GM10266 (cell line): ENCODE data around the gene GPR162.

Source experiments
- DNase-seq: peaks from one replicate; pipeline ENCODE4 v3.0.0; 2012; ENCODE audit errors: extremely low spot score
- TF ChIP-seq, protein P1 (sequence below): IDR thresholded peaks from 2 replicates; pipeline ENCODE4 v1.5.1; 2012; ENCODE audit warnings: mild to moderate bottlenecking, low read depth; ENCODE audit not compliant: control insufficient read depth, insufficient read depth; ENCODE audit errors: missing control alignments

Gene GPR162

DNA sequence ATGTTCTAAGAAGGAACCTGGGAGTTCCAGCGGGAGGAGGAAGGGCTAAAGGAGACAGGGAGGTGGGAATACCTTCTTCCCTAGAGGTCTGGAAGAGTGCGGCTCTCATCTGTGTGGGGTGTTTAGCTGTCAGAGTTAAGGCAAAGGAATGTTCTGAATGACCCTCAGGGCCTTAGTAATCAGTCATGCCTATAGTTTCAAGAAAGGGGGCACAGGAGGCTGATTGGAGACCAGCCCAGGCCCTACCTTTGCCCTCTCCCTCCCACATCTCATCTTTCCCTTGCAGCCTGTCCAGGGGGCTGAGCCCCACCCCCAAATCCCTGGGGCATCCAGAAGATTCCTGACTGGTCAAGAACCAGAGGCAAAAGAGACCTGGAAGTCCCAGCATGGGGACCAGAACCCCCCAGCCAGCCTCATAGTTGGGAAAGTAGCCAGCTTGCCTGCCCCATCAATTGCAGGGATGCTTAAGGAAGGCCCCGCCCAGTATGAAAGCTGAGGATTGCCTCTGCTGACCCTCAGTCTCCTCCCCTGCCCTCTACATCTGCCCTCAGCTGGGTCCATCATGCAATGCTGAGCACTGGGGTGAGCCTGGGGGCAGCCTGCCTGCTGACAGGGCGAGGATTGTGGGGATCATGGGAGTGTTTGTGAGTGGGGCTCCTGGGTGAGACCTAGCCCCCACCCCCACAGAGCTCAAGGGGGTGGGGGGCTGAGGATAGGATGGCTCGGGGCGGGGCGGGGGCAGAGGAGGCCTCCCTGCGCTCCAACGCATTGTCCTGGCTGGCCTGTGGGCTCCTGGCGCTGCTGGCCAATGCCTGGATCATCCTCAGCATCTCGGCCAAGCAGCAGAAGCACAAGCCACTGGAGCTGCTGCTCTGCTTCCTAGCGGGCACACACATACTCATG lies 1.8 kb downstream of the GPR162 start:
- DNase-seq: no peak
- TF ChIP-seq, protein P1, sequence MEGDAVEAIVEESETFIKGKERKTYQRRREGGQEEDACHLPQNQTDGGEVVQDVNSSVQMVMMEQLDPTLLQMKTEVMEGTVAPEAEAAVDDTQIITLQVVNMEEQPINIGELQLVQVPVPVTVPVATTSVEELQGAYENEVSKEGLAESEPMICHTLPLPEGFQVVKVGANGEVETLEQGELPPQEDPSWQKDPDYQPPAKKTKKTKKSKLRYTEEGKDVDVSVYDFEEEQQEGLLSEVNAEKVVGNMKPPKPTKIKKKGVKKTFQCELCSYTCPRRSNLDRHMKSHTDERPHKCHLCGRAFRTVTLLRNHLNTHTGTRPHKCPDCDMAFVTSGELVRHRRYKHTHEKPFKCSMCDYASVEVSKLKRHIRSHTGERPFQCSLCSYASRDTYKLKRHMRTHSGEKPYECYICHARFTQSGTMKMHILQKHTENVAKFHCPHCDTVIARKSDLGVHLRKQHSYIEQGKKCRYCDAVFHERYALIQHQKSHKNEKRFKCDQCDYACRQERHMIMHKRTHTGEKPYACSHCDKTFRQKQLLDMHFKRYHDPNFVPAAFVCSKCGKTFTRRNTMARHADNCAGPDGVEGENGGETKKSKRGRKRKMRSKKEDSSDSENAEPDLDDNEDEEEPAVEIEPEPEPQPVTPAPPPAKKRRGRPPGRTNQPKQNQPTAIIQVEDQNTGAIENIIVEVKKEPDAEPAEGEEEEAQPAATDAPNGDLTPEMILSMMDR: no peak

DNA sequence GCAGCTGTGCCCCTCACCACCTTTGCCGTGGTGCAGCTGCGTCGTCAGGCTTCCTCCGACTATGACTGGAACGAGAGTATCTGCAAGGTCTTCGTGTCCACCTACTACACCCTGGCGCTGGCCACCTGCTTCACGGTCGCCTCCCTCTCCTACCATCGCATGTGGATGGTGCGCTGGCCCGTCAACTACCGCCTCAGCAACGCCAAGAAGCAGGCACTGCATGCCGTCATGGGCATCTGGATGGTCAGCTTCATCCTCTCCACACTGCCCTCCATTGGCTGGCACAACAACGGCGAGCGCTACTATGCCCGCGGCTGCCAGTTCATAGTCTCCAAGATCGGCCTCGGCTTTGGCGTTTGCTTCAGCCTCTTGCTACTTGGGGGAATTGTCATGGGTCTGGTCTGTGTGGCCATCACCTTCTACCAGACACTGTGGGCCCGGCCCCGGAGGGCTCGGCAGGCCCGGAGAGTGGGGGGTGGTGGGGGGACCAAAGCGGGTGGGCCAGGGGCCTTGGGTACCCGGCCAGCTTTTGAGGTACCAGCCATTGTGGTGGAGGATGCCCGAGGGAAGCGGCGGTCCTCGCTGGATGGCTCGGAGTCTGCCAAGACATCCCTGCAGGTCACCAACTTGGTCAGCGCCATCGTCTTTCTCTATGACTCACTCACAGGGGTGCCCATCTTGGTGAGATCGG lies 2.6 kb downstream of the GPR162 start:
- TF ChIP-seq, protein P1: no peak
- no peak for DNase-seq

DNA sequence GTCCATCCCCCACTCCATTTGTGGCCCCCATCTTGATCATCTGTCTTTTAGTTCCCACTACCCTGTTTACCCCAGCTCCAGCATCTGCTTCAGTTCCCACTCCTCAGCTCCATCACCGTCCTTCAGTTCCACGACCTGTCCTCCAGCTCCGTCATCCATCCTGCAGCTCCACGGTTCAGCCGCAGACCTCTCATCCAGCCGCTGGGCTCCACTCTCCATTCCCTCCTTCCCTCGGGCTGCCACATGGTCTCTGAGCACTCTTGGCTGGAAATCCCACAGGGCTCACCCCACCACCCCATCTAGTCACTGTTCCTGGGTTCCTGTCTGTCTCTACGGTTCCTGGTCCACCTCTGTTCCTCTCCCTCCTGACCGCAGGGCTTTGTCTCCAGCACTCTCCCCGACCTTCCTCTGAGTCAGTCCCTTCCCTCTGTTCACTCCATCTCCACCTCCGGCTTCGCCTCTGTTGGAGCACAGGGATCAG lies 3.3 kb downstream of the GPR162 start:
- no peak for DNase-seq
- TF ChIP-seq, protein P1: no peak

DNA sequence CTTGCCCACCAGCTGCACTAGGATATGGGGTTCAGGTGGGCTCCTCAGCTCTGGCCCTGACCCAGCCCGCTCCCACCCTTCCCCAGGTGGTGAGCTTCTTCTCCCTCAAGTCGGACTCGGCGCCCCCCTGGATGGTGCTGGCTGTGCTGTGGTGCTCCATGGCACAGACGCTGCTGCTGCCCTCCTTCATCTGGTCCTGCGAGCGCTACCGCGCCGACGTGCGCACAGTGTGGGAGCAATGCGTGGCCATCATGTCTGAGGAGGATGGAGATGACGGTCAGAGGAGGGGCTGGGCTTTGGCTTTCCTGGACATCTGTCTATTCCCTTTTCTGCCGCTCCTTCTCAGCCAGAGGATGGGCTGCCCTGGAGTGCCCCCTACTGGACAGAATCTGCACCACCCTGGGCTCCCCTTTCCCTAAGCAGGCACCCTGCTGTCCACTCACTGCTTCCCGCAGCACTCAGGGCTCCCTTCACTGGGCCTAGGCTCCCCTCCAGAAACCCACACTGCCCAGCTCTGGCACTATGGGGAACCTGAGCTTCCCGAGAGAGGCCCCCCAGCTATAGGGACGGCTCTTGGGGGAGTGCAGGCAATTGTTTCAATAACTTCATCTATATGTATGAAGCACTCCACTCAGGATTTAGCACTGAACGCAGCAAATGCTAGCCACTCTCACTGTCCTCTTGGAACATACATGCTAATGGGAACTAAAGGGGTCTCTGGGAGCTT lies 3.9 kb downstream of the GPR162 start:
- TF ChIP-seq, protein P1: peak; percentile 92

DNA sequence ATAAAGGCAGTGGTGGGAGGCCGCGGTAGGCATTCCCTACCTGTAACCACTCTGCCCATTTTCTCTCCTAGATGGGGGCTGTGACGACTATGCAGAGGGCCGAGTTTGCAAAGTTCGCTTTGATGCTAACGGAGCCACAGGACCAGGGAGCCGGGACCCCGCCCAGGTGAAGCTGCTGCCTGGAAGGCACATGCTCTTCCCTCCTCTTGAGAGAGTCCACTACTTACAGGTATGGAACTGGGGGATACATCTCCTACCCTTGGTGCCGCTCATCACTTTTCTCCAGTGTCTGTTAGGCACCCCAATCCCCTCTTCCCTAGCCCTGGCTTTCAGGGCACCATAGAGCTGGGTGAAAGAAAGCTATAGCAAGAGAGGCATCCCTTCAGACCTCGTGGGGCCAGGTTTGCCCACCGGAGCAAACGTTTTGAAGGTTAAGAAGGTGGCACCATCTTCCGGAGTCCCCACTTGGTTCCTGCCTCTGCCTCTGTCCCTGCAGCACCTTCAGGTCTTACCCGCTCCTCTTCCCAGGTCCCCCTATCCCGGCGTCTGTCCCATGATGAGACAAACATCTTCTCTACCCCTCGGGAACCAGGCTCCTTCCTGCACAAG lies 4.6 kb downstream of the GPR162 start:
- no peak for DNase-seq
- TF ChIP-seq, protein P1: no peak

More for the DNA sequence above, 3.9 kb downstream of the GPR162 start:
- DNase-seq: peak; percentile 95

DNA sequence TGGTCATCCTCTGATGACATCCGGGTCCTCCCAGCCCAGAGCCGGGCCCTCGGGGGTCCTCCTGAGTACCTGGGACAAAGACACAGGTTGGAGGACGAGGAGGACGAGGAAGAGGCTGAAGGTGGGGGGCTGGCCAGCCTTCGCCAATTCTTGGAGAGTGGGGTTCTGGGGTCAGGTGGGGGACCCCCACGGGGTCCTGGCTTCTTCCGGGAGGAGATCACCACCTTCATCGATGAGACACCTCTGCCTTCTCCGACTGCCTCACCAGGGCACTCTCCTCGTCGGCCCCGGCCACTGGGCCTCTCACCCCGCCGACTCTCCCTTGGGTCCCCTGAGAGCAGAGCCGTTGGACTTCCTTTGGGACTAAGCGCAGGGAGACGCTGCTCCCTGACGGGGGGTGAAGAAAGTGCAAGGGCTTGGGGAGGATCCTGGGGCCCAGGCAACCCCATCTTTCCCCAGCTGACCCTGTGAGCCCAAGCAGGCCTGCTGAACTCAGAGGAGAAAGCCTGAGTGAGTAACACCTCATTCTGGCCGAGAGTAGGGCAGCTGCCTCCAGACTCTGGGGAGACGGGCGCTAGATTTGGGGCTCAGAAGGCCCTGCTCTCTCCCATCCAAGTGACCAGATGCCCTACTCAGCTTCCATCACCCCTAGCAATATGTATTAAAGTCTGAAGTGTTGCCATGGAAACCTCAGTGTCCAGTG lies 5.3 kb downstream of the GPR162 start:
- TF ChIP-seq, protein P1: no peak
- DNase-seq: no peak
